Measurements from ENCODE around the gene EIF3A.
"Not testable (repeated sequence)": the region's sequence is repeated elsewhere in the genome, so short reads cannot be mapped to it uniquely, and the experiment has no call there.

The EIF3A gene

GRCh38 chr10:119104654-119105015 is 24.0 kb upstream of the EIF3A start:
- DNase-seq (ENCODE audit: low read depth): peak; percentile 24
- TF ChIP-seq CTCF (IDR thresholded peaks at IDR 0.05; ENCODE audit: insufficient read depth, low read depth, low read length, missing control alignments): no peak
- peak overlapping the region; percentile 57 for H3K4me3 ChIP-seq (ENCODE audit: low read depth, low read length)

GRCh38 chr10:119103903-119104653 is 23.5 kb upstream of the EIF3A start, which contains the start of gene DENND10:
Gene DENND10, plus strand, starts transcription at chr10:119104113. Its CDS starts 30 bp downstream, at chr10:119104143.
- TF ChIP-seq CTCF (IDR thresholded peaks at IDR 0.05; ENCODE audit: insufficient read depth, low read depth, low read length, missing control alignments): no peak
- peak within 1 kb of the TSS; percentile 57 for H3K4me3 ChIP-seq (ENCODE audit: low read depth, low read length)
- peak; percentile 92 for DNase-seq (ENCODE audit: low read depth)

- TF ChIP-seq CTCF (IDR thresholded peaks at IDR 0.05; ENCODE audit: insufficient read depth, low read depth, low read length, missing control alignments): no peak
- no peak for DNase-seq (ENCODE audit: low read depth)
- H3K4me3 ChIP-seq (ENCODE audit: low read depth, low read length): no peak overlapping the region
These were observed 22.8 kb upstream of the EIF3A start for GRCh38 chr10:119103241-119103902.

GRCh38 chr10:119101366-119102098 is 20.9 kb upstream of the EIF3A start:
- H3K4me3 ChIP-seq (ENCODE audit: low read depth, low read length): no peak overlapping the region
- no peak for DNase-seq (ENCODE audit: low read depth)
- no peak for TF ChIP-seq CTCF (IDR thresholded peaks at IDR 0.05; ENCODE audit: insufficient read depth, low read depth, low read length, missing control alignments)

GRCh38 chr10:119100434-119101238 is 20.0 kb upstream of the EIF3A start:
- no peak overlapping the region for H3K4me3 ChIP-seq (ENCODE audit: low read depth, low read length)
- TF ChIP-seq CTCF (IDR thresholded peaks at IDR 0.05; ENCODE audit: insufficient read depth, low read depth, low read length, missing control alignments): no peak
- no peak for DNase-seq (ENCODE audit: low read depth)

GRCh38 chr10:119098576-119098975 is 18.0 kb upstream of the EIF3A start:
- TF ChIP-seq CTCF (IDR thresholded peaks at IDR 0.05; ENCODE audit: insufficient read depth, low read depth, low read length, missing control alignments): no peak
- no peak overlapping the region for H3K4me3 ChIP-seq (ENCODE audit: low read depth, low read length)

GRCh38 chr10:119096641-119097415 is 16.2 kb upstream of the EIF3A start:
- not testable (repeated sequence) for DNase-seq (ENCODE audit: low read depth); H3K4me3 ChIP-seq (ENCODE audit: low read depth, low read length)

More at GRCh38 chr10:119098576-119098975, 18.0 kb upstream of the EIF3A start:
- no peak for DNase-seq (ENCODE audit: low read depth)
